ENCODE measurements around the gene POPDC3. TPM values are rescaled to one million over a fixed set of nuclear protein-coding genes. Genes with fewer than 3 reads are reported as not detected.
"Not testable (repeated sequence)": the region's sequence is repeated elsewhere in the genome, so short reads cannot be mapped to it uniquely, and the experiment has no call there.

POPDC3 gene
- total RNA-seq: not detected

- DNase-seq (ENCODE audit: low spot score): no peak
- peak within 1 kb of the TSS; percentile 41 for H3K4me3 Mint-ChIP-seq
- peaks cover 0 to 5% of the 10 kb centered on the region in 2 donors for H3K4me1 Mint-ChIP-seq (ENCODE audit: low read depth in 2 of 2)
- no peak within 1 kb of the TSS for H3K27ac Mint-ChIP-seq
- H3K27me3 Mint-ChIP-seq: peaks cover 42 to 56% of the 10 kb centered on the region in 2 donors
- no peaks in the 10 kb centered on the region for H3K36me3 Mint-ChIP-seq
- H3K9me3 Mint-ChIP-seq: no peaks in the 10 kb centered on the region
- peak; percentile 59 to 62 for ATAC-seq
These were observed at the start of gene POPDC3 for GRCh38 chr6:105179244-105180065. POPDC3 (minus strand) TSS chr6:105180014; CDS start chr6:105161909, 18,105 bp downstream.

GRCh38 chr6:105227295-105227767, 47.5 kb upstream of the POPDC3 start:
- ATAC-seq (no peak), DNase-seq (ENCODE audit: low spot score) (no peak)
- no peak overlapping the region for H3K4me3 Mint-ChIP-seq
- peaks cover 16 to 45% of the 10 kb centered on the region in 2 donors for H3K27me3 Mint-ChIP-seq
- no peak overlapping the region for H3K27ac Mint-ChIP-seq
- peaks cover 6% of the 10 kb centered on the region for H3K9me3 Mint-ChIP-seq
- H3K4me1 Mint-ChIP-seq (ENCODE audit: low read depth in 2 of 2): peaks cover 0 to 5% of the 10 kb centered on the region in 2 donors
- peaks cover 9% of the 10 kb centered on the region for H3K36me3 Mint-ChIP-seq

- H3K36me3 Mint-ChIP-seq: peaks cover 7% of the 10 kb centered on the region
- no peak overlapping the region for H3K4me3 Mint-ChIP-seq
- peaks cover 15 to 41% of the 10 kb centered on the region in 2 donors for H3K27me3 Mint-ChIP-seq
- no peak for ATAC-seq
- no peak overlapping the region for H3K27ac Mint-ChIP-seq
- peaks cover 6% of the 10 kb centered on the region for H3K9me3 Mint-ChIP-seq
- DNase-seq (ENCODE audit: low spot score): no peak
- H3K4me1 Mint-ChIP-seq (ENCODE audit: low read depth in 2 of 2): peaks cover 0 to 5% of the 10 kb centered on the region in 2 donors
These were observed 46.9 kb upstream of the POPDC3 start for GRCh38 chr6:105226598-105227294.

GRCh38 chr6:105223242-105223641, 43.4 kb upstream of the POPDC3 start:
- Mint-ChIP-seq H3K36me3 (no peaks in the 10 kb centered on the region), H3K4me3 (no peak overlapping the region), H3K27me3 (peaks cover 3 to 11% of the 10 kb centered on the region in 2 donors), H3K27ac (no peak overlapping the region), H3K4me1 (ENCODE audit: low read depth in 2 of 2) (no peaks in the 10 kb centered on the region), H3K9me3 (no peaks in the 10 kb centered on the region)
- DNase-seq (ENCODE audit: low spot score) (no peak), ATAC-seq (no peak)

- not testable (repeated sequence) for H3K27ac Mint-ChIP-seq; H3K4me3 Mint-ChIP-seq; H3K9me3 Mint-ChIP-seq; H3K36me3 Mint-ChIP-seq; ATAC-seq; DNase-seq (ENCODE audit: low spot score); H3K4me1 Mint-ChIP-seq (ENCODE audit: low read depth in 2 of 2)
- peaks cover 3 to 15% of the 10 kb centered on the region in 2 donors for H3K27me3 Mint-ChIP-seq
These were observed 41.4 kb upstream of the POPDC3 start for GRCh38 chr6:105221219-105221618.

GRCh38 chr6:105220186-105220585, 40.4 kb upstream of the POPDC3 start:
- no peak overlapping the region for H3K27ac Mint-ChIP-seq
- H3K27me3 Mint-ChIP-seq: peaks cover 4 to 13% of the 10 kb centered on the region in 2 donors
- H3K36me3 Mint-ChIP-seq: no peaks in the 10 kb centered on the region
- no peak overlapping the region for H3K4me3 Mint-ChIP-seq
- no peaks in the 10 kb centered on the region for H3K4me1 Mint-ChIP-seq (ENCODE audit: low read depth in 2 of 2)
- DNase-seq (ENCODE audit: low spot score) (no peak), ATAC-seq (no peak)
- no peaks in the 10 kb centered on the region for H3K9me3 Mint-ChIP-seq

GRCh38 chr6:105219218-105219617, 39.4 kb upstream of the POPDC3 start:
- DNase-seq (ENCODE audit: low spot score); H3K36me3 Mint-ChIP-seq; ATAC-seq; H3K4me1 Mint-ChIP-seq (ENCODE audit: low read depth in 2 of 2); H3K9me3 Mint-ChIP-seq; H3K4me3 Mint-ChIP-seq; H3K27ac Mint-ChIP-seq: not testable (repeated sequence)
- H3K27me3 Mint-ChIP-seq: peaks cover 4 to 12% of the 10 kb centered on the region in 2 donors

- Mint-ChIP-seq H3K36me3 (no peaks in the 10 kb centered on the region), H3K27me3 (peaks cover 7 to 8% of the 10 kb centered on the region in 2 donors), H3K4me3 (no peak overlapping the region), H3K27ac (no peak overlapping the region), H3K9me3 (no peaks in the 10 kb centered on the region), H3K4me1 (ENCODE audit: low read depth in 2 of 2) (peaks cover 0 to 14% of the 10 kb centered on the region in 2 donors)
- no peak for DNase-seq (ENCODE audit: low spot score)
- no peak for ATAC-seq
These were observed 35.7 kb upstream of the POPDC3 start for GRCh38 chr6:105215506-105215905.

GRCh38 chr6:105214668-105215067, 34.9 kb upstream of the POPDC3 start:
- Mint-ChIP-seq H3K27ac (no peak overlapping the region), H3K27me3 (peaks cover 7 to 10% of the 10 kb centered on the region in 2 donors)
- no peak for ATAC-seq

GRCh38 chr6:105213272-105213671, 33.5 kb upstream of the POPDC3 start:
- Mint-ChIP-seq H3K36me3 (no peaks in the 10 kb centered on the region), H3K27me3 (peaks cover 11 to 16% of the 10 kb centered on the region in 2 donors), H3K4me1 (ENCODE audit: low read depth in 2 of 2) (peaks cover 0 to 17% of the 10 kb centered on the region in 2 donors), H3K4me3 (no peak overlapping the region), H3K9me3 (no peaks in the 10 kb centered on the region), H3K27ac (peak overlapping the region in 1 of 2 donors; percentile 36)
- ATAC-seq (no peak), DNase-seq (ENCODE audit: low spot score) (no peak)

More at GRCh38 chr6:105214668-105215067, 34.9 kb upstream of the POPDC3 start:
- H3K36me3 Mint-ChIP-seq: no peaks in the 10 kb centered on the region
- peaks cover 0 to 16% of the 10 kb centered on the region in 2 donors for H3K4me1 Mint-ChIP-seq (ENCODE audit: low read depth in 2 of 2)
- H3K9me3 Mint-ChIP-seq: no peaks in the 10 kb centered on the region
- H3K4me3 Mint-ChIP-seq: no peak overlapping the region
- DNase-seq (ENCODE audit: low spot score): no peak

- peak; percentile 43 to 83 for ATAC-seq
These were observed 32.8 kb upstream of the POPDC3 start for GRCh38 chr6:105212587-105212986.

GRCh38 chr6:105211831-105212230, 32.0 kb upstream of the POPDC3 start:
- peak overlapping the region in 1 of 2 donors; percentile 85 for H3K27ac Mint-ChIP-seq
- H3K4me1 Mint-ChIP-seq (ENCODE audit: low read depth in 2 of 2): peaks cover 0 to 17% of the 10 kb centered on the region in 2 donors
- peak overlapping the region; percentile 9 for H3K4me3 Mint-ChIP-seq
- no peaks in the 10 kb centered on the region for H3K36me3 Mint-ChIP-seq
- ATAC-seq: peak in 1 of 2 donors; percentile 48
- H3K9me3 Mint-ChIP-seq: no peaks in the 10 kb centered on the region
- H3K27me3 Mint-ChIP-seq: peaks cover 10 to 11% of the 10 kb centered on the region in 2 donors
- DNase-seq (ENCODE audit: low spot score): no peak

More at GRCh38 chr6:105212587-105212986, 32.8 kb upstream of the POPDC3 start:
- Mint-ChIP-seq H3K4me3 (peak overlapping the region; percentile 68), H3K27me3 (peaks cover 11 to 12% of the 10 kb centered on the region in 2 donors), H3K36me3 (no peaks in the 10 kb centered on the region), H3K27ac (peak overlapping the region in 1 of 2 donors; percentile 85), H3K9me3 (no peaks in the 10 kb centered on the region), H3K4me1 (ENCODE audit: low read depth in 2 of 2) (peaks cover 0 to 17% of the 10 kb centered on the region in 2 donors)
- no peak for DNase-seq (ENCODE audit: low spot score)

GRCh38 chr6:105210932-105211531, 31.2 kb upstream of the POPDC3 start:
- ATAC-seq (no peak), DNase-seq (ENCODE audit: low spot score) (no peak)
- Mint-ChIP-seq H3K9me3 (no peaks in the 10 kb centered on the region), H3K4me3 (no peak overlapping the region), H3K27ac (peak overlapping the region in 1 of 2 donors; percentile 37), H3K36me3 (no peaks in the 10 kb centered on the region), H3K27me3 (peaks cover 15 to 17% of the 10 kb centered on the region in 2 donors), H3K4me1 (ENCODE audit: low read depth in 2 of 2) (peaks cover 0 to 17% of the 10 kb centered on the region in 2 donors)

Measured in natural killer cell treated with Interleukin-12 subunit alpha and Interleukin-12 subunit beta and Interleukin-15 and Interleukin-18, amount 100 ng/mL, for 72 hours (primary cell).